Stimulated activated naive CD4-positive, alpha-beta T cell (primary cell): Measurements from ENCODE around the gene PFN2.

ENCODE experiments used
- DNase-seq, 6 experiments: peaks; one replicate each; lab custom pipeline; 2025; lab: John Stamatoyannopoulos, UW

Gene PFN2

GRCh38 chr3:149917124-149917667 is 53.5 kb downstream of the PFN2 start:
- DNase-seq: no peak
